ENCODE results near the gene C10orf67.

C10orf67 gene

GRCh38 chr10:23195846-23196600, 148.6 kb downstream of the C10orf67 start:
- no peak for DNase-seq

- no peak for DNase-seq
Measured at GRCh38 chr10:23194966-23195845, 149.4 kb downstream of the C10orf67 start.

GRCh38 chr10:23194471-23194965, 150.1 kb downstream of the C10orf67 start:
- DNase-seq, result no peak

- no peak for DNase-seq
Measured at GRCh38 chr10:23193435-23194074, 151.0 kb downstream of the C10orf67 start.

GRCh38 chr10:23192712-23193434, 151.7 kb downstream of the C10orf67 start:
- no peak for DNase-seq

- DNase-seq, result no peak
Measured at GRCh38 chr10:23191764-23192711, 152.6 kb downstream of the C10orf67 start, which contains the start of gene PTF1A. Gene PTF1A, plus strand, starts transcription at chr10:23192312. Its CDS starts 219 bp downstream, at chr10:23192531.

GRCh38 chr10:23190872-23191763, 153.5 kb downstream of the C10orf67 start:
- no peak for DNase-seq

- no peak for DNase-seq
Measured at GRCh38 chr10:23189024-23189423, 155.6 kb downstream of the C10orf67 start.

GRCh38 chr10:23187155-23187554, 157.4 kb downstream of the C10orf67 start:
- no peak for DNase-seq

GRCh38 chr10:23186697-23187096, 157.9 kb downstream of the C10orf67 start:
- DNase-seq, result no peak

GRCh38 chr10:23186178-23186577, 158.4 kb downstream of the C10orf67 start:
- DNase-seq, result no peak

- no peak for DNase-seq
Measured at GRCh38 chr10:23174977-23175512, 169.6 kb downstream of the C10orf67 start.

GRCh38 chr10:23174074-23174976, 170.3 kb downstream of the C10orf67 start:
- no peak for DNase-seq

- DNase-seq, result no peak
Measured at GRCh38 chr10:23173214-23174073, 171.2 kb downstream of the C10orf67 start.

- DNase-seq, result no peak
Measured at GRCh38 chr10:23172429-23173213, 172.0 kb downstream of the C10orf67 start.

- no peak for DNase-seq
Measured at GRCh38 chr10:23171232-23171876, 173.2 kb downstream of the C10orf67 start.

All from activated naive CD4-positive, alpha-beta T cell treated with Interleukin-2 at 50 U/mL for 16 hours (primary cell).